ENCODE results near the gene HOXB5. TPM values are rescaled to one million over a fixed set of nuclear protein-coding genes. Genes with fewer than 3 reads are reported as not detected.
A peak's percentile ranks its signal among the peaks of the same experiment; 100 is the strongest.

HOXB5 gene
- total and polyA plus RNA-seq, 11 donors, result 0.04 to 1.0 (median 0.17) TPM; not detected in 6

DNA sequence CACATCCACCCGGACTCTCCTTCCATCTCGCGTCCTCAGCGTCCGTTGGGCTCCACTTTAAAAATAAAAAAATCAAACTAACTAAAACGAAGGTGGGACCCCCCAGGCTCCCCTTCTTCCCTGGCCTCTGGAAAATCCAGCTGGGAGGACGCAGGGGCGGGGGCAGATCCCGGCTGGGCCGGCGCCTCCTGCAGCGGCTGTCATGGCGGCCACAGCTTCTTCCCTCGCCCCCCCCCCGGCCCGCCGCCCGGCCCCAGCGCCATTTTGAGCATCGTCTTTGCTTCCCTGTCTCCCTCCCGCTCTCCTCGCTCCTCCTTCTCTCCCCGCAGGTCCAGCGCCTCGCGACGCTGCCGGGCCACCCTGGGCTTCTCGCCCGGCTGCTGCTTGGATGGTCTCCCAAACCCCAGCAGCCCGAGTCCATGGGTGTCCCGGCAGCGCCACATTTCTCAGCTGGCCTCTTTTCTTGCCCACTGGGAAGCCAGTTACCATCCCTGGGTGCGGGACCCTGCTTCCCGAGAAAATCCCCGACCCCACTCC lies 51.9 kb downstream of the HOXB5 start:
- H3K27ac ChIP-seq, result peak overlapping the region; percentile 43 to 94 (median 88)
- WGBS, 4 donors, result 1 to 2% (median 1%) methylated on average over 34 to 36 of the region's 36 CpGs
- peak overlapping the region; percentile 35 to 95 (median 67) for H3K4me3 ChIP-seq
- intact Hi-C loops (cut with DNase I), result loop anchor here in 3 of 10 donors (5.0 kb wide), 1 partner anchor 36 kb away; the partner anchor contains the start of gene HOXB4 (in 3 of the 3)
- TF ChIP-seq, protein P1, sequence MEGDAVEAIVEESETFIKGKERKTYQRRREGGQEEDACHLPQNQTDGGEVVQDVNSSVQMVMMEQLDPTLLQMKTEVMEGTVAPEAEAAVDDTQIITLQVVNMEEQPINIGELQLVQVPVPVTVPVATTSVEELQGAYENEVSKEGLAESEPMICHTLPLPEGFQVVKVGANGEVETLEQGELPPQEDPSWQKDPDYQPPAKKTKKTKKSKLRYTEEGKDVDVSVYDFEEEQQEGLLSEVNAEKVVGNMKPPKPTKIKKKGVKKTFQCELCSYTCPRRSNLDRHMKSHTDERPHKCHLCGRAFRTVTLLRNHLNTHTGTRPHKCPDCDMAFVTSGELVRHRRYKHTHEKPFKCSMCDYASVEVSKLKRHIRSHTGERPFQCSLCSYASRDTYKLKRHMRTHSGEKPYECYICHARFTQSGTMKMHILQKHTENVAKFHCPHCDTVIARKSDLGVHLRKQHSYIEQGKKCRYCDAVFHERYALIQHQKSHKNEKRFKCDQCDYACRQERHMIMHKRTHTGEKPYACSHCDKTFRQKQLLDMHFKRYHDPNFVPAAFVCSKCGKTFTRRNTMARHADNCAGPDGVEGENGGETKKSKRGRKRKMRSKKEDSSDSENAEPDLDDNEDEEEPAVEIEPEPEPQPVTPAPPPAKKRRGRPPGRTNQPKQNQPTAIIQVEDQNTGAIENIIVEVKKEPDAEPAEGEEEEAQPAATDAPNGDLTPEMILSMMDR (IDR thresholded peaks at IDR 0.05), result no peak
- TF ChIP-seq POLR2A (IDR thresholded peaks at IDR 0.05), result no peak
- H3K9me3 ChIP-seq, result no peaks in the 10 kb centered on the region
- peaks cover 0 to 33% (median 15%) of the 10 kb centered on the region in 12 donors for H3K4me1 ChIP-seq
- ATAC-seq, result peak in 3 of 4 donors; percentile 62 to 79 (median 66)
- H3K27me3 ChIP-seq, result peaks cover 0 to 97% (median 42%) of the 10 kb centered on the region in 9 donors
- H3K36me3 ChIP-seq, result no peaks in the 10 kb centered on the region
- peak; percentile 56 to 83 (median 68) for DNase-seq

MicroRNAs encoded within 50 kb of the gene (microRNA counts, 767-probe panel; counts per million panel counts)
- microRNA hsa-miR-10a-5p, result 2,971 to 3,165 counts per million in 2 donors

Small RNA genes within 50 kb of the gene (microRNA-seq; reads per million reads assigned to microRNA genes)
- gene MIR196A1, result 0 to 0.19 (median 0) reads per million in 4 donors

Other genes starting within 250 kb of the HOXB5 start
- 1 to 10 TPM in 2 of 9 donors, under 1 TPM in 1, not detected in 6; 0.31 to 5.3 (median 1.2) TPM for gene SKAP1, start 163.6 kb downstream of the HOXB5 start, total RNA-seq
- under 1 TPM; 0.25 to 0.38 TPM for gene SKAP1, start 163.6 kb downstream of the HOXB5 start, polyA plus RNA-seq
- not detected for gene HOXB1, start 62.8 kb downstream of the HOXB5 start, total RNA-seq
- not detected for gene HOXB1, start 62.8 kb downstream of the HOXB5 start, polyA plus RNA-seq
- gene HOXB2, start 48.7 kb downstream of the HOXB5 start, total RNA-seq, result 1 to 10 TPM in 8 of 9 donors, under 1 TPM in 1; 0.81 to 6.9 (median 3.2) TPM
- 1 to 10 TPM; 2.0 to 3.0 TPM for gene HOXB2, start 48.7 kb downstream of the HOXB5 start, polyA plus RNA-seq
- 1 to 10 TPM in 2 of 9 donors, under 1 TPM in 6, not detected in 1; 0.27 to 2.8 (median 0.66) TPM for gene HOXB4, start 15.4 kb downstream of the HOXB5 start, total RNA-seq
- under 1 TPM; 0.29 to 0.30 TPM for gene HOXB4, start 15.4 kb downstream of the HOXB5 start, polyA plus RNA-seq
- gene HOXB3, start 3.5 kb downstream of the HOXB5 start, total RNA-seq, result 1 to 10 TPM in 7 of 9 donors, under 1 TPM in 2; 0.11 to 5.5 (median 2.0) TPM
- gene HOXB3, start 3.5 kb downstream of the HOXB5 start, polyA plus RNA-seq, result 1 to 10 TPM in 1 of 2 donors, under 1 TPM in 1; 0.61 to 2.0 TPM
- 1 to 10 TPM in 2 of 9 donors, under 1 TPM in 6, not detected in 1; 0.30 to 2.0 (median 0.62) TPM for gene HOXB6, start 11.2 kb upstream of the HOXB5 start, total RNA-seq
- under 1 TPM; 0.38 to 0.57 TPM for gene HOXB6, start 11.2 kb upstream of the HOXB5 start, polyA plus RNA-seq
- gene HOXB7, start 17.2 kb upstream of the HOXB5 start, total RNA-seq, result under 1 TPM in 4 of 9 donors, not detected in 5; 0.25 to 0.88 (median 0.55) TPM
- under 1 TPM; 0.12 to 0.46 TPM for gene HOXB7, start 17.2 kb upstream of the HOXB5 start, polyA plus RNA-seq
- not detected for gene HOXB8, start 21.5 kb upstream of the HOXB5 start, total RNA-seq
- gene HOXB8, start 21.5 kb upstream of the HOXB5 start, polyA plus RNA-seq, result not detected
- gene HOXB9, start 32.6 kb upstream of the HOXB5 start, total RNA-seq, result not detected
- not detected for gene HOXB9, start 32.6 kb upstream of the HOXB5 start, polyA plus RNA-seq
- gene PRAC1, start 128.7 kb upstream of the HOXB5 start, total RNA-seq, result not detected
- not detected for gene PRAC1, start 128.7 kb upstream of the HOXB5 start, polyA plus RNA-seq
- gene PRAC2, start 129.4 kb upstream of the HOXB5 start, total RNA-seq, result not detected
- not detected for gene PRAC2, start 129.4 kb upstream of the HOXB5 start, polyA plus RNA-seq
- not detected for gene HOXB13, start 135.0 kb upstream of the HOXB5 start, total RNA-seq
- gene HOXB13, start 135.0 kb upstream of the HOXB5 start, polyA plus RNA-seq, result not detected
- under 1 TPM in 1 of 9 donors, not detected in 8; 0.55 TPM for gene TTLL6, start 223.4 kb upstream of the HOXB5 start, total RNA-seq
- gene TTLL6, start 223.4 kb upstream of the HOXB5 start, polyA plus RNA-seq, result under 1 TPM; 0.07 to 0.15 TPM
- 100 to 1,000 TPM; 174 to 322 (median 272) TPM for gene CALCOCO2, start 237.3 kb upstream of the HOXB5 start, total RNA-seq
- gene CALCOCO2, start 237.3 kb upstream of the HOXB5 start, polyA plus RNA-seq, result 100 to 1,000 TPM; 102 to 122 TPM